B cell (primary cell): ENCODE data around the gene ANAPC10. TPM values are rescaled to one million over a fixed set of nuclear protein-coding genes. Genes with fewer than 3 reads are reported as not detected.

Source experiments
- ATAC-seq: fragments of 200-7000 bp; cut with Tn5 transposase; one replicate; pipeline ENCODE4 v1.10.0; 2021; ENCODE audit warnings: low read depth, mild to moderate bottlenecking, moderate number of reproducible peaks, moderate library complexity
- CTCF ChIA-PET: fragments of 350-600 bp; sonication (Branson Sonifier 250); formaldehyde crosslinking; loops from one replicate; lab custom pipeline; 2021; ENCODE audit warnings: antibody characterized with exemption, inconsistent platforms; lab: Charles Lee
- POLR2A ChIA-PET: fragments of 350-600 bp; sonication (Branson Sonifier 250); formaldehyde crosslinking; loops from one replicate; lab custom pipeline; 2021; ENCODE audit warnings: antibody characterized with exemption; lab: Charles Lee
- DNase-seq: peaks from one replicate; pipeline ENCODE4 v3.0.0; 2013
- H2AFZ ChIP-seq: 2 replicates; pipeline ENCODE4 v1.6.1; 2012; ENCODE audit warnings: mild to moderate bottlenecking, low read depth, low read length; ENCODE audit not compliant: insufficient read depth, poor library complexity, severe bottlenecking
- H3K27ac ChIP-seq, 2 donors: 1 replicate in 1 of 2; 2 replicates in 1 of 2; pipeline ENCODE4 v1.5.1; 2012 to 2013; ENCODE audit warnings: low read length in 2 of 2, mild to moderate bottlenecking in 2 of 2, moderate library complexity in 1 of 2
- H3K27me3 ChIP-seq, 4 experiments: fragments of 200-600 bp in 1 of 4; sonication (generic) in 1 of 4; replicated peaks in 1 of 4; 1 replicate in 2 of 4; 2 replicates in 2 of 4; pipeline versions ENCODE4 v1.6.1 to v1.7.0; 2013 to 2016; ENCODE audit warnings: low read length in 3 of 4, mild to moderate bottlenecking in 2 of 4, mixed read lengths in 1 of 4, moderate library complexity in 1 of 4; ENCODE audit not compliant: insufficient read depth in 4 of 4, control insufficient read depth in 3 of 4; ENCODE audit errors: control extremely low read depth in 1 of 4
- H3K36me3 ChIP-seq, 2 experiments: replicated peaks in 1 of 2; 1 replicate in 1 of 2; 2 replicates in 1 of 2; pipeline versions ENCODE4 v1.6.1 to v1.7.1; 2013; ENCODE audit warnings: low read length in 1 of 2; ENCODE audit not compliant: insufficient read depth in 2 of 2, control insufficient read depth in 1 of 2; ENCODE audit errors: control extremely low read depth in 1 of 2, extremely low read depth in 1 of 2
- H3K4me1 ChIP-seq, 2 donors: fragments of 200-600 bp in 1 of 2; sonication (generic) in 1 of 2; 1 replicate in 1 of 2; 2 replicates in 1 of 2; pipeline versions ENCODE4 v1.5.1 to v1.6.1; 2013 to 2017; ENCODE audit warnings: low read length in 2 of 2; ENCODE audit not compliant: control insufficient read depth in 2 of 2, insufficient read depth in 2 of 2
- H3K4me2 ChIP-seq: replicated peaks from 2 replicates; pipeline ENCODE3; 2012; ENCODE audit warnings: mild to moderate bottlenecking, low read depth, low read length; ENCODE audit not compliant: poor library complexity, severe bottlenecking
- H3K4me3 ChIP-seq, 5 experiments: fragments of 200-600 bp in 1 of 5; sonication (generic) in 1 of 5; 1 replicate in 3 of 5; 2 replicates in 2 of 5; pipeline versions ENCODE4 v1.5.1 to v1.7.0; 2011 to 2016; ENCODE audit warnings: low read length in 4 of 5, mild to moderate bottlenecking in 4 of 5, low read depth in 2 of 5, control low read depth in 1 of 5, moderate library complexity in 1 of 5; ENCODE audit not compliant: insufficient read depth in 1 of 5; ENCODE audit errors: control extremely low read depth in 1 of 5, extremely low read depth in 1 of 5
- H3K79me2 ChIP-seq: fragments of 200-600 bp; sonication (generic); one replicate; pipeline ENCODE4 v1.6.0; 2016; ENCODE audit warnings: low read length; ENCODE audit not compliant: control insufficient read depth, insufficient read depth
- H3K9ac ChIP-seq: fragments of 200-600 bp; sonication (generic); 2 replicates; pipeline ENCODE4 v1.6.1; 2017; ENCODE audit warnings: mild to moderate bottlenecking, low read length, moderate library complexity
- H3K9me3 ChIP-seq, 3 donors: one replicate each; pipeline versions ENCODE4 v1.6.1 to v1.7.1; 2013; ENCODE audit warnings: low read length in 2 of 3; ENCODE audit not compliant: control insufficient read depth in 2 of 3, insufficient read depth in 1 of 3; ENCODE audit errors: control extremely low read depth in 1 of 3
- H4K20me1 ChIP-seq: 2 replicates; pipeline ENCODE4 v1.6.0; 2012; ENCODE audit warnings: mild to moderate bottlenecking, low read length; ENCODE audit not compliant: insufficient read depth, control insufficient read depth, poor library complexity, severe bottlenecking
- H3K27ac Mint-ChIP-seq: one replicate; pipeline ENCODE4 v1.8.0; 2021; ENCODE audit warnings: mixed read lengths
- H3K27me3 Mint-ChIP-seq: one replicate; pipeline ENCODE4 v1.8.0; 2021; ENCODE audit warnings: mixed read lengths
- H3K4me1 Mint-ChIP-seq: one replicate; pipeline ENCODE4 v1.8.0; 2021; ENCODE audit warnings: mixed read lengths
- H3K4me3 Mint-ChIP-seq: one replicate; pipeline ENCODE4 v1.8.0; 2021; ENCODE audit warnings: mixed read lengths
- H3K9me3 Mint-ChIP-seq: one replicate; pipeline ENCODE4 v1.8.0; 2022; ENCODE audit warnings: mixed read lengths; ENCODE audit not compliant: insufficient read depth
- EZH2 ChIP-seq: IDR thresholded peaks from 2 replicates; pipeline ENCODE4 v1.6.1; 2012; ENCODE audit warnings: borderline replicate concordance, low read depth, mild to moderate bottlenecking, moderate library complexity, low read length; ENCODE audit not compliant: insufficient read depth, poor library complexity, severe bottlenecking
- WGBS: methylation state at CpG from one replicate; pipeline ENCODE4 v1.1.5; 2013; ENCODE audit warnings: missing lambda C conversion rate; ENCODE audit not compliant: insufficient coverage; 5-methylcytosine and 5-hydroxymethylcytosine counted together
- intact Hi-C: fragments of 100-400 bp; cut with micrococcal nuclease; formaldehyde crosslinking; loops from one replicate; pipeline ENCODE4 v1.10.0; 2022
- polyA plus RNA-seq: library from polyadenylated mRNA; depleted of rRNA; stranded (reverse); fragments of >200 nt; gene quantifications from 2 replicates; pipeline ENCODE4 v1.2.3, GENCODE V29; 2012
- total RNA-seq, 2 donors: library from RNA; stranded (reverse); fragments of 120-200 nt in 1 of 2; gene quantifications; 1 replicate in 1 of 2; 2 replicates in 1 of 2; pipeline versions ENCODE4 v1.2.3 to v1.2.4, GENCODE V29; 2013 to 2022
- TF ChIP-seq, protein P1 (sequence below): fragments of 200-600 bp; IDR thresholded peaks from one replicate; pipeline ENCODE4 v1.8.0; 2022; ENCODE audit warnings: antibody characterized with exemption, mild to moderate bottlenecking

Gene ANAPC10
- total and polyA plus RNA-seq, 2 donors (not counting 1 experiment from before 2014, with no cell fraction given) = 17.4 to 18.9 TPM

DNA sequence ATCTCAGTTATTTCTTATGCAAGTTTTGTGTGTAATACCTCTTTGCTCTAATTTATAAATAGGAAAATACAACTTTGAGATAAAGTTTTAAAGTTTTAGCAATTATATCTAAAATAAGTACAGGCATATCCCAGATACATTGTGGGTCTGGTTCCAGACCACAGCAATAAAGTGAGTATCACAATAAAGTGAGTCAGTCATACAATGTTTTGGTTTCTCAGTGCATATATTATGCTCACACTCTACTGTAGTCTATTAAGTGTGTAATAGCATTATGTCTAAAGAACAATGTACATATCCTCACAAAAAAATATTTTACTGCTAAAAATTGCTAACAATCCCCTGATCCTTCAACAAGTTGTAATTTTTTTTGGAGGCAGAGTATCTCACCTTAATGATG lies 49.2 kb downstream of the ANAPC10 start:
- CTCF ChIA-PET = interaction anchor here (2.8 kb wide), 1 partner anchor 13 kb away, joined by 12 read pairs; no protein-coding TSS in a partner anchor
- H3K4me3 Mint-ChIP-seq = no peak overlapping the region
- no peak overlapping the region for H3K9ac ChIP-seq

DNA sequence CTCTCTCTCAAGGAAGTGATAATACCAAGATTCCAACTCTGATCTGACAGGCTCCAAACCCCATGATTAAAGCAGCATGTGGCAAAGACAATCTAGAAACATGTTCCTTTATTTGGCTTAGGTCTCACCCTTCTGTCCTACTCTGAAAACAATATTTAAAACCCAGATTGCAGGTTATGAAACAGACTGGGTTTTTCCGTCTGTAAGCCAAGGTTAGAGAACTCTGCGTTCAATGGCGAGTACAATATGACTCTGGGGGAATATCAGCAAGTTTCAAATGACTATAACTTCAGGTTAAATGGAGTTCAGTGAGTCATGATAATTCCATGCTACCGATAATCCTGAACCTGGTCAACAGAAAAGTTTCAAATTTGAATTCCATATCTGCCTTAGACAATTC lies 50.8 kb downstream of the ANAPC10 start:
- Mint-ChIP-seq H3K27me3 (no peaks in the 10 kb centered on the region), H3K4me1 (peaks cover 5% of the 10 kb centered on the region), H3K9me3 (no peaks in the 10 kb centered on the region), H3K4me3 (no peak overlapping the region), H3K27ac (no peak overlapping the region)
- H2AFZ ChIP-seq = no peak overlapping the region
- no peaks in the 10 kb centered on the region for H3K9me3 ChIP-seq
- no peaks in the 10 kb centered on the region for H4K20me1 ChIP-seq
- no peak for TF ChIP-seq EZH2
- TF ChIP-seq, protein P1, sequence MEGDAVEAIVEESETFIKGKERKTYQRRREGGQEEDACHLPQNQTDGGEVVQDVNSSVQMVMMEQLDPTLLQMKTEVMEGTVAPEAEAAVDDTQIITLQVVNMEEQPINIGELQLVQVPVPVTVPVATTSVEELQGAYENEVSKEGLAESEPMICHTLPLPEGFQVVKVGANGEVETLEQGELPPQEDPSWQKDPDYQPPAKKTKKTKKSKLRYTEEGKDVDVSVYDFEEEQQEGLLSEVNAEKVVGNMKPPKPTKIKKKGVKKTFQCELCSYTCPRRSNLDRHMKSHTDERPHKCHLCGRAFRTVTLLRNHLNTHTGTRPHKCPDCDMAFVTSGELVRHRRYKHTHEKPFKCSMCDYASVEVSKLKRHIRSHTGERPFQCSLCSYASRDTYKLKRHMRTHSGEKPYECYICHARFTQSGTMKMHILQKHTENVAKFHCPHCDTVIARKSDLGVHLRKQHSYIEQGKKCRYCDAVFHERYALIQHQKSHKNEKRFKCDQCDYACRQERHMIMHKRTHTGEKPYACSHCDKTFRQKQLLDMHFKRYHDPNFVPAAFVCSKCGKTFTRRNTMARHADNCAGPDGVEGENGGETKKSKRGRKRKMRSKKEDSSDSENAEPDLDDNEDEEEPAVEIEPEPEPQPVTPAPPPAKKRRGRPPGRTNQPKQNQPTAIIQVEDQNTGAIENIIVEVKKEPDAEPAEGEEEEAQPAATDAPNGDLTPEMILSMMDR = no peak
- no peak overlapping the region for H3K4me3 ChIP-seq
- intact Hi-C loops = no loop called here
- no peaks in the 10 kb centered on the region for H3K4me1 ChIP-seq
- H3K4me2 ChIP-seq = no peak overlapping the region
- H3K9ac ChIP-seq = no peak overlapping the region
- H3K27ac ChIP-seq = no peak overlapping the region
- 82% methylated on average over 3 of the region's 4 CpGs for WGBS
- ChIA-PET POLR2A (no interaction called here), CTCF (no interaction called here)
- no peaks in the 10 kb centered on the region for H3K79me2 ChIP-seq
- DNase-seq (no peak), ATAC-seq (no peak)
- H3K27me3 ChIP-seq = no peaks in the 10 kb centered on the region
- peaks cover 0 to 10% of the 10 kb centered on the region in 2 experiments for H3K36me3 ChIP-seq

More for the DNA sequence above, 49.2 kb downstream of the ANAPC10 start:
- H3K27ac ChIP-seq = no peak overlapping the region
- Mint-ChIP-seq H3K27me3 (no peaks in the 10 kb centered on the region), H3K9me3 (no peaks in the 10 kb centered on the region), H3K4me1 (peaks cover 5% of the 10 kb centered on the region), H3K27ac (no peak overlapping the region)
- H4K20me1 ChIP-seq = no peaks in the 10 kb centered on the region
- POLR2A ChIA-PET = no interaction called here
- no peak overlapping the region for H2AFZ ChIP-seq
- H3K4me2 ChIP-seq = no peak overlapping the region
- no peak for ATAC-seq
- intact Hi-C loops = no loop called here
- no peaks in the 10 kb centered on the region for H3K79me2 ChIP-seq
- no peak overlapping the region for H3K4me3 ChIP-seq
- peaks cover 0 to 14% of the 10 kb centered on the region in 2 experiments for H3K36me3 ChIP-seq
- H3K4me1 ChIP-seq = no peaks in the 10 kb centered on the region
- H3K27me3 ChIP-seq = no peaks in the 10 kb centered on the region
- no peak for DNase-seq
- TF ChIP-seq EZH2 = no peak
- TF ChIP-seq, protein P1 = no peak
- no peaks in the 10 kb centered on the region for H3K9me3 ChIP-seq
